ENCODE results near the gene GNG8. TPM values are rescaled to one million over a fixed set of nuclear protein-coding genes. Genes with fewer than 3 reads are reported as not detected.
A peak's percentile ranks its signal among the peaks of the same experiment; 100 is the strongest.

Gene GNG8
- total RNA-seq, 2 donors from 2014 or later = not detected

DNA sequence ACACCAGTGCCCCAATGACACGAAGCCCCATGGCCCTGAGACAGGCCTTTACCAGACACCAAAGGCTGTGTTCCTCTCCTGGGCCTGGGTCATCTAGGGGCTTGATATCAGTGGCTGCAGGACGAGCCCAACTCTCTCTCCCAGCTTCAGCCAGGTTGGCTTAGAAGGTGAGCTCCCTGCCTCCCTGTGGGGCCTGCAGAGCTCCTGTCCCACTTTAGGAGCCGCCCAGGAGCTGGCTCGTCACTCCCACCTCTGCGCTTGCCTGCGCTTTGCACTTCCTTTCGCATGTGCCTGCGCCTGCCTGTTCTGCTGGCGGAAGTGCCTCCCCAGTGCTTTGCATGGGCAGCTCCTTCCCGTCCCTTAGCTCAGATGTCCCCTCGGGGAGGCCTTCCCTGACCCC, 30.0 kb downstream of the GNG8 start:
- Histone ChIP-seq H3K9me3 (ENCODE audit: control insufficient read depth, low read length) (no peaks in the 10 kb centered on the region), H3K9ac (ENCODE audit: extremely low read depth, low read length, poor library complexity, severe bottlenecking) (no peak overlapping the region), H3K4me1 (ENCODE audit: control insufficient read depth, insufficient read depth, low read length) (peaks cover 12% of the 10 kb centered on the region), H3K27me3 (ENCODE audit: control insufficient read depth, insufficient read depth, low read length, poor library complexity, severe bottlenecking) (no peaks in the 10 kb centered on the region), H3K4me3 (ENCODE audit: low read length) (no peak overlapping the region), H3K27ac (ENCODE audit: low read depth, low read length) (no peak overlapping the region), H3K36me3 (ENCODE audit: control insufficient read depth, insufficient read depth, low read length) (peaks cover 56% of the 10 kb centered on the region)
- peak; percentile 22 for DNase-seq
- Mint-ChIP-seq H3K27ac (no peak overlapping the region), H3K27me3 (ENCODE audit: insufficient read depth) (no peaks in the 10 kb centered on the region), H3K9me3 (no peaks in the 10 kb centered on the region), H3K4me1 (peaks cover 19% of the 10 kb centered on the region), H3K36me3 (ENCODE audit: low read depth) (peaks cover 52% of the 10 kb centered on the region), H3K4me3 (no peak overlapping the region)
- WGBS, 2 experiments (ENCODE audit: insufficient coverage in 1 of 2, insufficient read length in 1 of 2) = 93 to 97% methylated on average over 11 of the region's 11 CpGs
- TF ChIP-seq, protein P1, sequence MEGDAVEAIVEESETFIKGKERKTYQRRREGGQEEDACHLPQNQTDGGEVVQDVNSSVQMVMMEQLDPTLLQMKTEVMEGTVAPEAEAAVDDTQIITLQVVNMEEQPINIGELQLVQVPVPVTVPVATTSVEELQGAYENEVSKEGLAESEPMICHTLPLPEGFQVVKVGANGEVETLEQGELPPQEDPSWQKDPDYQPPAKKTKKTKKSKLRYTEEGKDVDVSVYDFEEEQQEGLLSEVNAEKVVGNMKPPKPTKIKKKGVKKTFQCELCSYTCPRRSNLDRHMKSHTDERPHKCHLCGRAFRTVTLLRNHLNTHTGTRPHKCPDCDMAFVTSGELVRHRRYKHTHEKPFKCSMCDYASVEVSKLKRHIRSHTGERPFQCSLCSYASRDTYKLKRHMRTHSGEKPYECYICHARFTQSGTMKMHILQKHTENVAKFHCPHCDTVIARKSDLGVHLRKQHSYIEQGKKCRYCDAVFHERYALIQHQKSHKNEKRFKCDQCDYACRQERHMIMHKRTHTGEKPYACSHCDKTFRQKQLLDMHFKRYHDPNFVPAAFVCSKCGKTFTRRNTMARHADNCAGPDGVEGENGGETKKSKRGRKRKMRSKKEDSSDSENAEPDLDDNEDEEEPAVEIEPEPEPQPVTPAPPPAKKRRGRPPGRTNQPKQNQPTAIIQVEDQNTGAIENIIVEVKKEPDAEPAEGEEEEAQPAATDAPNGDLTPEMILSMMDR (conservative IDR thresholded peaks at IDR 0.05) = no peak

DNA sequence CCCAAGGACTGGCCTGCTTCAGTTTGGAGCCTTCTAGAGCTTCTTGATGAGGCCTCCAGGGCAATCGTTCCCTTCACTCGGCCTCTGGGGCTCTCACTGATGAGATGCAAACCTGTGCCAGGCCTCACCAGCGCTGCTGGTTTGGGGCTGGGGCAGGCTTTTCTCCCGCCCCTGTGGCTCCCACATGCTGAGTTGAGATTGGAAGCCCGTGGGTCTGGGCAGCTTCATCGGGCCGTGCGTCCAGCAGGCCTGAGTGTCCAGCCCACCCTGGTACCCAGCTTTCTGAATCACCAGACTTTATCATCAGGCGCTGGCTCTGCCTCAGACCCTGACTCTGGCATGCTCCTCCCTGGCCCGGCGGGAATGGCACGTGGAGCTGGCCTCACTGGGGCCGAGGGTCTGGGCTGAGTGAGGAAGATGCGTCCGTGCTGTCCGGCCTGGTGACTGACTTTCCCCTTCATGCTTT, 30.6 kb downstream of the GNG8 start:
- Histone ChIP-seq H3K27me3 (ENCODE audit: control insufficient read depth, insufficient read depth, low read length, poor library complexity, severe bottlenecking) (no peaks in the 10 kb centered on the region), H3K9ac (ENCODE audit: extremely low read depth, low read length, poor library complexity, severe bottlenecking) (no peak overlapping the region), H3K27ac (ENCODE audit: low read depth, low read length) (no peak overlapping the region), H3K4me3 (ENCODE audit: low read length) (no peak overlapping the region), H3K9me3 (ENCODE audit: control insufficient read depth, low read length) (no peaks in the 10 kb centered on the region), H3K36me3 (ENCODE audit: control insufficient read depth, insufficient read depth, low read length) (peaks cover 56% of the 10 kb centered on the region), H3K4me1 (ENCODE audit: control insufficient read depth, insufficient read depth, low read length) (peaks cover 12% of the 10 kb centered on the region)
- H3K4me3 Mint-ChIP-seq = no peak overlapping the region
- no peaks in the 10 kb centered on the region for H3K9me3 Mint-ChIP-seq
- peak; percentile 30 for DNase-seq
- WGBS, 2 experiments (ENCODE audit: insufficient coverage in 1 of 2, insufficient read length in 1 of 2) = 93 to 95% methylated on average over 11 to 16 of the region's 16 CpGs
- peaks cover 19% of the 10 kb centered on the region for H3K4me1 Mint-ChIP-seq
- no peak overlapping the region for H3K27ac Mint-ChIP-seq
- TF ChIP-seq, protein P1 (conservative IDR thresholded peaks at IDR 0.05) = no peak
- no peaks in the 10 kb centered on the region for H3K27me3 Mint-ChIP-seq (ENCODE audit: insufficient read depth)
- H3K36me3 Mint-ChIP-seq (ENCODE audit: low read depth) = peaks cover 48% of the 10 kb centered on the region

DNA sequence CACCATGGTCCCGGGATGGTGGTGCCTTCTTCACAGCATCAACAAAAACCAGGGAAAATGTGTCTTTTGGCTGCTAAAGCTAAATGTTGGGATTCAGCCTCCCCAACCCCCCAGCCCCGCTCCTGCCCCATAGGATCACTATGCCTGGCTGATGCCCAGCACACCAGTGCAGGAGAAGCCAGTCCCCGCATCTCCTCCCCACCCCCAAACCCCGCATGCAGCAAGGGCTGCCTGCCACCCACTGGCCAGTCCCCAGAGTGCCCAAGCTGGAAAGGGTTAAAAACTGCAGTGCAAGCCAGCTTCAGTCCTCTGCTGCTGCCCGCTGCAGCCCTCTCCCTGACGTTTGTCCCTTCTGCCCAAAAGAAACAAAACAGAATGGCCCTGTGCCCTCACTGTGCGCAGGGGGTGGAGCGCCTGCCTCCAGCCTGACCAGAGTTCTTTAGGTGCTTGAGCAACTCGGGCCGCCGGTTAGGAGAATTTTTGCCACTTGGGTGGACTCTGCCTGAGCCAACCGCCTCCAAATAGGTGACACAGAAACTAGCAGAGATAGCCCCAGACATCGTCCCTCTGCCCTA, 31.1 kb downstream of the GNG8 start:
- peaks cover under 1% of the 10 kb centered on the region for H3K9me3 Mint-ChIP-seq
- Histone ChIP-seq H3K27ac (ENCODE audit: low read depth, low read length) (no peak overlapping the region), H3K9ac (ENCODE audit: extremely low read depth, low read length, poor library complexity, severe bottlenecking) (no peak overlapping the region)

More for the DNA sequence above, 31.1 kb downstream of the GNG8 start:
- no peak overlapping the region for H3K4me3 Mint-ChIP-seq
- peak; percentile 41 for DNase-seq
- 89 to 94% methylated on average over 11 to 13 of the region's 13 CpGs for WGBS, 2 experiments (ENCODE audit: insufficient coverage in 1 of 2, insufficient read length in 1 of 2)
- TF ChIP-seq, protein P1 (conservative IDR thresholded peaks at IDR 0.05) = no peak
- no peaks in the 10 kb centered on the region for H3K27me3 Mint-ChIP-seq (ENCODE audit: insufficient read depth)
- peaks cover 12% of the 10 kb centered on the region for H3K4me1 ChIP-seq (ENCODE audit: control insufficient read depth, insufficient read depth, low read length)
- peaks cover 4% of the 10 kb centered on the region for H3K9me3 ChIP-seq (ENCODE audit: control insufficient read depth, low read length)
- H3K36me3 ChIP-seq (ENCODE audit: control insufficient read depth, insufficient read depth, low read length) = peaks cover 56% of the 10 kb centered on the region
- peaks cover 45% of the 10 kb centered on the region for H3K36me3 Mint-ChIP-seq (ENCODE audit: low read depth)
- no peak overlapping the region for H3K27ac Mint-ChIP-seq
- peaks cover 19% of the 10 kb centered on the region for H3K4me1 Mint-ChIP-seq
- no peaks in the 10 kb centered on the region for H3K27me3 ChIP-seq (ENCODE audit: control insufficient read depth, insufficient read depth, low read length, poor library complexity, severe bottlenecking)
- no peak overlapping the region for H3K4me3 ChIP-seq (ENCODE audit: low read length)

All from endodermal cell (in vitro differentiated cells).